AG10803 (cell line): ENCODE results near the gene SCYL1.

Experiments used
- DNase-seq: peaks from one replicate; pipeline ENCODE4 v3.0.0; 2010; ENCODE audit warnings: low read depth
- H3K4me3 ChIP-seq: 2 replicates; pipeline ENCODE4 v1.5.1; 2011; ENCODE audit warnings: mild to moderate bottlenecking, low read length, control low read depth
- CTCF ChIP-seq: conservative IDR thresholded peaks from 2 replicates; pipeline ENCODE4 v1.5.1; 2011; ENCODE audit warnings: mild to moderate bottlenecking, low read length, control low read depth, inconsistent platforms

The SCYL1 gene

GRCh38 chr11:65575568-65576231 lies 50.8 kb downstream of the SCYL1 start, which contains the start of gene EHBP1L1:
Gene EHBP1L1, plus strand, starts transcription at chr11:65576053. Its CDS starts 250 bp downstream, at chr11:65576303.
- TF ChIP-seq CTCF: no peak
- DNase-seq: no peak
- peak within 1 kb of the TSS; percentile 75 for H3K4me3 ChIP-seq

- DNase-seq: no peak
- peak overlapping the region; percentile 75 for H3K4me3 ChIP-seq
- no peak for TF ChIP-seq CTCF
Measured at GRCh38 chr11:65576232-65576866, 51.5 kb downstream of the SCYL1 start.

GRCh38 chr11:65576867-65577755 lies 52.2 kb downstream of the SCYL1 start:
- H3K4me3 ChIP-seq: peak overlapping the region; percentile 75
- no peak for TF ChIP-seq CTCF
- DNase-seq: peak; percentile 65

- DNase-seq: no peak
- TF ChIP-seq CTCF: no peak
- peak overlapping the region; percentile 75 for H3K4me3 ChIP-seq
Measured at GRCh38 chr11:65577756-65578109, 52.9 kb downstream of the SCYL1 start.

- no peak for TF ChIP-seq CTCF
- peak overlapping the region; percentile 75 for H3K4me3 ChIP-seq
- no peak for DNase-seq
Measured at GRCh38 chr11:65578134-65578533, 53.3 kb downstream of the SCYL1 start.

- H3K4me3 ChIP-seq: no peak overlapping the region
- TF ChIP-seq CTCF: no peak
- no peak for DNase-seq
Measured at GRCh38 chr11:65578667-65579066, 53.8 kb downstream of the SCYL1 start.
